HUES64 (cell line): ENCODE measurements around the gene SLC6A12.

Experiments used
- H3K27ac ChIP-seq: 2 replicates; pipeline ENCODE4 v1.7.0; 2013; ENCODE audit warnings: low read depth, low read length, inconsistent platforms
- H3K27me3 ChIP-seq: 2 replicates; pipeline ENCODE4 v1.6.1; 2013; ENCODE audit warnings: mild to moderate bottlenecking, low read length; ENCODE audit not compliant: insufficient read depth
- H3K36me3 ChIP-seq: 2 replicates; pipeline ENCODE4 v1.6.1; 2013; ENCODE audit warnings: mild to moderate bottlenecking, low read length; ENCODE audit not compliant: insufficient read depth
- H3K4me1 ChIP-seq: 2 replicates; pipeline ENCODE4 v1.6.1; 2013; ENCODE audit warnings: mild to moderate bottlenecking, low read length, moderate library complexity; ENCODE audit not compliant: insufficient read depth
- H3K4me3 ChIP-seq: 2 replicates; pipeline ENCODE4 v1.5.1; 2013; ENCODE audit warnings: mild to moderate bottlenecking, low read length, moderate library complexity
- H3K9ac ChIP-seq: 2 replicates; pipeline ENCODE4 v1.6.1; 2013; ENCODE audit warnings: mild to moderate bottlenecking, low read depth, low read length
- H3K9me3 ChIP-seq: 2 replicates; pipeline ENCODE4 v1.6.1; 2013; ENCODE audit warnings: low read depth, low read length; ENCODE audit not compliant: insufficient read depth
- WGBS: fragments of 150-250, 120-280 bp; methylation state at CpG from one replicate; pipeline ENCODE4 v1.1.7; 2013; ENCODE audit warnings: missing lambda C conversion rate; 5-methylcytosine and 5-hydroxymethylcytosine counted together

SLC6A12 gene

GRCh38 chr12:185576-185955 lies 28.4 kb downstream of the SLC6A12 start:
- no peaks in the 10 kb centered on the region for H3K36me3 ChIP-seq
- peaks cover 38% of the 10 kb centered on the region for H3K27me3 ChIP-seq
- no peak overlapping the region for H3K9ac ChIP-seq
- WGBS, result 88% methylated on average over 8 of the region's 8 CpGs
- H3K9me3 ChIP-seq, result no peaks in the 10 kb centered on the region
- H3K4me3 ChIP-seq, result no peak overlapping the region
- no peak overlapping the region for H3K27ac ChIP-seq
- H3K4me1 ChIP-seq, result no peaks in the 10 kb centered on the region

DNA sequence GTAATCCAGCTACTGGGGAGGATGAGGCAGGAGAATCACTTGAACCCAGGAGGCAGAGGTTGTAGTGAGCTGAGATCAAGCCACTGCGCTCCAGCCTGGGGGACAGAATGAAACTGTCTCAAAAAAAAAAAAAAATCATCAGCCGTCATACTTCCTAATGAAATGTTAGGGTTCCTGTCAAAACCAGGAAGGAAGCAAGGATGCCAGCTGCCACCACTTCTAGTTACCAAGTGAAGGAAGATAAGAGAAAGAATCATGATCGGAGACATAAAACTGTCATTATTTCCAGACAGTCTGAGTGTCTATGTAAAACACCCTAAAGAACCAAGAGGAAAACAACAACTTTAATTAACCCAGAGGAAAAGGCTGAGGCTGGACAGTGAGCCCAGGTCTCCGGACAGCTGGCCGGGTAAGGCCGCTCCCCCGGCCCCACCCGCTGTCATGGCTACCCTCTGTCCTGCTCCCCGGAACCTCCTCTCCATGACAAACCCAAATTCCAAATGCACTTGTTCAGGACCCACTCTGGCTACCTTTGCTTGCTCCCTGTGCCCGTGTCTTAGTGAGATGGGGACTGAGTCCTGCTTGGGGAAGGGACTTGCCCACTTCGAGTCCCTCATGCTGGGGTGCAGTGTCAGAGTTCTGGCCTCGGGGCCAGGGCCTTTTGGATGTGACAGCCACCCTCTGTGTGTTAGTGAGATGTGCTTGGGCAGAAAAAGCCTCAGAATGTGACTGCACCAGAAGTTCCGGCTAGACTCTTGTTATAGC lies 29.0 kb downstream of the SLC6A12 start:
- 87% methylated on average over 13 of the region's 13 CpGs for WGBS
- no peaks in the 10 kb centered on the region for H3K4me1 ChIP-seq
- no peak overlapping the region for H3K9ac ChIP-seq
- H3K4me3 ChIP-seq, result no peak overlapping the region
- no peaks in the 10 kb centered on the region for H3K9me3 ChIP-seq
- peaks cover 35% of the 10 kb centered on the region for H3K27me3 ChIP-seq
- no peak overlapping the region for H3K27ac ChIP-seq
- H3K36me3 ChIP-seq, result no peaks in the 10 kb centered on the region

GRCh38 chr12:182381-182892 lies 31.5 kb downstream of the SLC6A12 start:
- no peaks in the 10 kb centered on the region for H3K9me3 ChIP-seq
- no peaks in the 10 kb centered on the region for H3K36me3 ChIP-seq
- no peak overlapping the region for H3K9ac ChIP-seq
- peaks cover 12% of the 10 kb centered on the region; the same call in 1 of the 2 replicates for H3K27me3 ChIP-seq
- H3K27ac ChIP-seq, result no peak overlapping the region
- H3K4me1 ChIP-seq, result no peaks in the 10 kb centered on the region; the same call in 1 of the 2 replicates
- WGBS, result 63% methylated on average over 10 of the region's 10 CpGs
- H3K4me3 ChIP-seq, result no peak overlapping the region

DNA sequence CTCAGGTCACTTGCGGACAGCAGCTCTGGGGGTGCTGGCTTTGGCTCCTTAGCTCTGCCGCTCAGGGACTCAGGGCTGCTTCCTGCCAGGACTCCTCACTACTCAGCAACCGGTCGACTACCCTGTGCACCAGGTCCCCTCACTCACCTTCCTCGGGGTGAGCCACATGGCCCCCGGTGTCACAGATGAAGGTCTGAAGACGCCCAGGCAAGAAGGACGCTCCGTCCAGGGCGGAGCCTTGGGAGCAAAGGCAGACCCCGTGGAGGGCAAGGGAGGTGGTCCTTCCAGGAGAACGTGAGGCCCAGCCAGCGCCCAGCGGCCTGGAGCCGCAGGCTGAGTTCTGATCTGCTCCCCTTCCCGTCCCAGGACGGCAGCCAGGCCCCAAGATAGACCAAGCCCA lies 32.0 kb downstream of the SLC6A12 start:
- no peak overlapping the region for H3K27ac ChIP-seq
- H3K4me3 ChIP-seq, result no peak overlapping the region
- H3K4me1 ChIP-seq, result no peaks in the 10 kb centered on the region; the same call in 1 of the 2 replicates
- no peak overlapping the region for H3K9ac ChIP-seq
- WGBS, result 88% methylated on average over 17 of the region's 17 CpGs
- no peaks in the 10 kb centered on the region for H3K36me3 ChIP-seq
- peaks cover 7% of the 10 kb centered on the region; the same call in 1 of the 2 replicates for H3K27me3 ChIP-seq
- H3K9me3 ChIP-seq, result no peaks in the 10 kb centered on the region

DNA sequence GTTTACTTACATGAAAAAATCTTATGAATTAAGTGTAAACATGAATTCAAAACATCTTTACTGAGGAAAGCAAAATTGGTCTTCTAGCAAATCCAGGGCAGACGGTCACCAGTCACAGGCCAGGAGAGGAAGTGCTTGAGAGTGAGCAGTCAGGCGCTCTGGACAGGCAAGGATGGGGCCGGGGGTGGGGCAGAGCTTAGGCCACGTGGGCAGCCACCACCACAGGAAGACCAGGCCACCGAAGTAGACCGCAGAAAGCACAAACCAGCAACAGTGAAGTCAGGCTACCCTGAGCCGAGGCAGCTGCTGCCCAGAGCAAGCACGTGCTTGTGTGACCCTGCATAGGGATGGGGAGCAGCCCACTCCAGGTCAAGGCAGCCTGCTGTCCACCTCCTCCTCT lies 33.5 kb downstream of the SLC6A12 start:
- Histone ChIP-seq H3K9me3 (no peaks in the 10 kb centered on the region), H3K4me1 (no peaks in the 10 kb centered on the region; the same call in 1 of the 2 replicates), H3K9ac (no peak overlapping the region), H3K4me3 (no peak overlapping the region), H3K27ac (no peak overlapping the region), H3K27me3 (no peaks in the 10 kb centered on the region), H3K36me3 (no peaks in the 10 kb centered on the region)
- WGBS, result 82% methylated on average over 8 of the region's 8 CpGs

- Histone ChIP-seq H3K9ac (no peak overlapping the region), H3K4me3 (no peak overlapping the region), H3K36me3 (no peaks in the 10 kb centered on the region), H3K27me3 (no peaks in the 10 kb centered on the region), H3K27ac (no peak overlapping the region), H3K9me3 (no peaks in the 10 kb centered on the region), H3K4me1 (no peaks in the 10 kb centered on the region; the same call in 1 of the 2 replicates)
- 88% methylated on average over 5 of the region's 5 CpGs for WGBS
Measured at GRCh38 chr12:179885-180284, 34.1 kb downstream of the SLC6A12 start.

GRCh38 chr12:179131-179884 lies 34.6 kb downstream of the SLC6A12 start:
- H3K27ac ChIP-seq, result no peak overlapping the region
- no peaks in the 10 kb centered on the region for H3K36me3 ChIP-seq
- no peak overlapping the region for H3K4me3 ChIP-seq
- WGBS, result 82% methylated on average over 11 of the region's 11 CpGs
- no peaks in the 10 kb centered on the region for H3K9me3 ChIP-seq
- no peaks in the 10 kb centered on the region for H3K27me3 ChIP-seq
- H3K9ac ChIP-seq, result no peak overlapping the region
- H3K4me1 ChIP-seq, result no peaks in the 10 kb centered on the region; the same call in 1 of the 2 replicates

GRCh38 chr12:178829-179109 lies 35.2 kb downstream of the SLC6A12 start:
- H3K9me3 ChIP-seq, result no peaks in the 10 kb centered on the region
- no peaks in the 10 kb centered on the region for H3K36me3 ChIP-seq
- no peak overlapping the region for H3K27ac ChIP-seq
- H3K4me3 ChIP-seq, result no peak overlapping the region
- 85% methylated on average over 3 of the region's 3 CpGs for WGBS
- no peaks in the 10 kb centered on the region; the same call in 1 of the 2 replicates for H3K4me1 ChIP-seq
- H3K27me3 ChIP-seq, result no peaks in the 10 kb centered on the region
- no peak overlapping the region for H3K9ac ChIP-seq

DNA sequence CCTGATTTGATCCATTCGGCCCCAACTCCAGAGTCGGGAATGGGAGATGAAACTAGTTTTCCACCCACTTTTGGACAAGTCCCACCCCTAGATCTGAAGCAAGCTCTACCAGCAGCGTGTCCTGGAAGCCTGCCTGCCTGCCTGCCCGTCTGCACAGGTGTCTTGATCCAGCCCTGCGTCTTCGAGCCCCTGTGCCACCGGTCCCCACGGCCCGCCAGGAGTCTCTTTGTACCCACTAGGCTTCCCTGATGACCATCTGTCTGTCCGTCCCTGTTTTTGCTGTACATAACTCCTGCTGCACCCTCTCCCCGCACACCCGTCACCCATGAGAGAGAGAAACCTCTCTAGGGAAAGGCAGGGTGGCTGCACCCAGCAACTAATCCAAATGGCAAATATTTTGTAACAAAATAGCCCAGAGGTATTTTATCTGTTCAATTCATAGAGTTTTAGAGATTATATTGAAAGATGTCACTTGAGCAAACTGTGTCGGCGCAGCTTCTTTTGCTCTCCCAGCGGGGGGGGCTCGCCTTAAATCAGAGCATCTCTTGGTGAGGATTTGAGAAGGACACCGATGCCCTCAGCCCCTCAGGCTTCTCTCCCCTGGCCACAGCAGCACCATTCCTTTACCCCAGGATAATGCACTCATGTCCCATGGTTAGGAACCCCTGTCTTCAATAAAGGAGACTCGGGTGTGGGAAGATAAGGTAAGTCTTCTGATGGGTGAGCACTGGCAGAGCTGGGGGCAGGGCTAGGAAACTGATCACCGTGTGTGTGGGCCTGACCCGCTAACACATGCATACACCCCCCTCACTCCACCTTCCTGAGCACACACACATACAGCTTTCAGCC lies 35.8 kb downstream of the SLC6A12 start:
- no peak overlapping the region for H3K27ac ChIP-seq
- H3K27me3 ChIP-seq, result no peaks in the 10 kb centered on the region
- 92% methylated on average over 20 of the region's 20 CpGs for WGBS

DNA sequence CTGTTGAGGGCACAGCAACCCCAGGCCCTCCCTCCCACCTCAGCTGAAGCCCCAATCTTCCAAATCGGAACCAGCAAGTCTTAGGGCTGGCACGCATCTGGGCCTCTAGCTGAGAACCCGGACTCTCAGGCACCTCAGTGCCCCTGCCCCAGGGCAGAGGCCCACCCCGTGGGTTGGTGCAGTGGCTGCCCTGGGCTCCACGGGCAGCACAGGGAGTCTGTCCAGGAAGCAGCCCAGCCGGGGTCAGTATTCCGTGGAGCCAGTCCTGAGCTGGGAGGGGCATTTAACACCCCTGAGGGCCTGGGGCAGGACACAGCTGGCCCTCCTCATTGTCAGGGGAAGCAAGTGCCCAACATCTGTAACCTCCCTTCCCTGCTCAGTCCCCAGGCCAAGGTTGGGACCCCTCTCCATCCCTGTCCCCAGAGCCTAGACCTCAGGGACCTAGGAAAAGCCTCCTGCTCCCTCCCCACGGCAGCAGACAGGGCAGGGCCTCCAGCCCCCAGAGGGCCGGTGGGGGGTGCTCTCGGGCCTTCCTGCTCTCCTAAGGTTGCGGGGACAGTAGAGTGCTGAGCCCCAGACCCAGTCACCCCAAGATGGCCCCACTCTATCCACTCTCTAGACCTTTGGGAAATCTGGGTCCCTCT lies 36.5 kb downstream of the SLC6A12 start:
- no peaks in the 10 kb centered on the region for H3K27me3 ChIP-seq
- no peak overlapping the region for H3K4me3 ChIP-seq
- no peaks in the 10 kb centered on the region for H3K36me3 ChIP-seq
- no peaks in the 10 kb centered on the region for H3K9me3 ChIP-seq
- H3K9ac ChIP-seq, result no peak overlapping the region
- no peak overlapping the region for H3K27ac ChIP-seq
- 75% methylated on average over 11 of the region's 11 CpGs for WGBS
- H3K4me1 ChIP-seq, result no peaks in the 10 kb centered on the region; the same call in 1 of the 2 replicates

More for the DNA sequence above, 35.8 kb downstream of the SLC6A12 start:
- Histone ChIP-seq H3K9ac (no peak overlapping the region), H3K4me3 (no peak overlapping the region), H3K4me1 (no peaks in the 10 kb centered on the region; the same call in 1 of the 2 replicates), H3K9me3 (no peaks in the 10 kb centered on the region), H3K36me3 (no peaks in the 10 kb centered on the region)
